ENCODE results near the gene CCN5. TPM values are rescaled to one million over a fixed set of nuclear protein-coding genes. Genes with fewer than 3 reads are reported as not detected.
A peak's percentile ranks its signal among the peaks of the same experiment; 100 is the strongest.
"Not testable (repeated sequence)": the region's sequence is repeated elsewhere in the genome, so short reads cannot be mapped to it uniquely, and the experiment has no call there.

The CCN5 gene, protein sequence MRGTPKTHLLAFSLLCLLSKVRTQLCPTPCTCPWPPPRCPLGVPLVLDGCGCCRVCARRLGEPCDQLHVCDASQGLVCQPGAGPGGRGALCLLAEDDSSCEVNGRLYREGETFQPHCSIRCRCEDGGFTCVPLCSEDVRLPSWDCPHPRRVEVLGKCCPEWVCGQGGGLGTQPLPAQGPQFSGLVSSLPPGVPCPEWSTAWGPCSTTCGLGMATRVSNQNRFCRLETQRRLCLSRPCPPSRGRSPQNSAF
- total RNA-seq (2014; rRNA removed; shearing (Covaris generic)) (24.5 and 47.3 TPM in 2 replicates), polyA plus RNA-seq (2016; fragmentation: Nextera tagmentation; extraction: Ambion mirVana) (20.8 and 23.6 TPM in 2 replicates)

- Histone ChIP-seq H3K9ac (peak within 1 kb of the TSS; percentile 48), H3K4me3 (peak within 1 kb of the TSS; percentile 30), H3K27me3 (replicated peaks; ENCODE audit: insufficient read depth) (no peaks in the 10 kb centered on the region), H3K4me2 (ENCODE audit: unreplicated experiment) (peak within 1 kb of the TSS; percentile 74), H3K4me1 (ENCODE audit: insufficient read depth) (peaks cover 40% of the 10 kb centered on the region), H3K9me2 (ENCODE audit: insufficient read depth) (no peaks in the 10 kb centered on the region), H3K27ac (peak within 1 kb of the TSS; percentile 38), H4K20me1 (ENCODE audit: insufficient read depth) (no peaks in the 10 kb centered on the region), H3K36me3 (ENCODE audit: low read depth) (no peaks in the 10 kb centered on the region), H3K9me3 (ENCODE audit: low read depth) (no peaks in the 10 kb centered on the region), H3K79me2 (ENCODE audit: insufficient read depth) (no peaks in the 10 kb centered on the region), H3F3A (ENCODE audit: insufficient read depth) (peaks cover 26% of the 10 kb centered on the region), H2AFZ (peak within 1 kb of the TSS; percentile 50; the same call in 1 of the 2 replicates)
- in situ Hi-C loops (cut with MboI) = no loop called here
- no peak for TF ChIP-seq EZH2phosphoT487 (IDR thresholded peaks at IDR 0.05; ENCODE audit: insufficient read depth, low read depth)
- no peak for TF ChIP-seq EZH2 (IDR thresholded peaks at IDR 0.05; ENCODE audit: insufficient read depth, poor library complexity, severe bottlenecking)
- DNase-seq = peak; percentile 95
- WGBS, 2 experiments (ENCODE audit: low coverage in 1 of 2, low lambda C conversion rate in 2 of 2, missing lambda C conversion rate in 2 of 2) = 14 to 15% methylated on average over 27 of the region's 28 CpGs
Observed at GRCh38 chr20:44714701-44715498, at the start of gene CCN5. Gene CCN5, plus strand, starts transcription at chr20:44715369. Its CDS starts 22 bp downstream, at chr20:44715391.

DNA sequence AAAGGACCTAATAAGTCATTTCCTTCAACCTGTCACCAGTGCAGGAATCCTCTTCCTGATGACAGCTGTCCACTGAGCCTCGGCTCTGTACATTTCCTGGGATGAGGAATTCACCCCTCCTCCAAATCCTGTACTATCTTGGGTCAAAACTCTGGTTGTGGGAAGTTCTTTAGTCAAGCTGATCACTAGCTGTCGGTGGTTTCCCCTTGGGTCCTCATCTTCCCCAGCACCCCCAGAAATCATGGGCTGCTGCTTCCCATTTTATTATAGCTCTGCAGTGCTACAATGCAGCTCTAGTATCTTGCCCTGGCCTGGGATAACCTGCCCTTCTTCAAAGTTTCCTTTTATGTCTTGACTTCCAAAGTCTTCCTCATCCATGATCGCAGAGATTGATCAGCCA is 49.1 kb upstream of the CCN5 start:
- no peak for DNase-seq
- H3K9me3 ChIP-seq (ENCODE audit: low read depth) = no peaks in the 10 kb centered on the region
- no peaks in the 10 kb centered on the region for H3K79me2 ChIP-seq (ENCODE audit: insufficient read depth)
- H3K27ac ChIP-seq = no peak overlapping the region
- no peaks in the 10 kb centered on the region for H4K20me1 ChIP-seq (ENCODE audit: insufficient read depth)
- TF ChIP-seq EZH2phosphoT487 (IDR thresholded peaks at IDR 0.05; ENCODE audit: insufficient read depth, low read depth) (no peak), EZH2 (IDR thresholded peaks at IDR 0.05; ENCODE audit: insufficient read depth, poor library complexity, severe bottlenecking) (no peak)
- no peaks in the 10 kb centered on the region for H3F3A ChIP-seq (ENCODE audit: insufficient read depth)
- 81 to 93% methylated on average over 3 of the region's 3 CpGs for WGBS, 2 experiments (ENCODE audit: low coverage in 1 of 2, low lambda C conversion rate in 2 of 2, missing lambda C conversion rate in 2 of 2)
- H3K4me3 ChIP-seq = no peak overlapping the region
- in situ Hi-C loops (cut with MboI) = no loop called here
- H3K27me3 ChIP-seq (replicated peaks; ENCODE audit: insufficient read depth) = no peaks in the 10 kb centered on the region
- H3K4me1 ChIP-seq (ENCODE audit: insufficient read depth) = peaks cover 14% of the 10 kb centered on the region
- no peak overlapping the region for H3K4me2 ChIP-seq (ENCODE audit: unreplicated experiment)
- no peaks in the 10 kb centered on the region for H3K9me2 ChIP-seq (ENCODE audit: insufficient read depth)
- H3K9ac ChIP-seq = no peak overlapping the region
- H2AFZ ChIP-seq = no peak overlapping the region
- no peaks in the 10 kb centered on the region for H3K36me3 ChIP-seq (ENCODE audit: low read depth)

DNA sequence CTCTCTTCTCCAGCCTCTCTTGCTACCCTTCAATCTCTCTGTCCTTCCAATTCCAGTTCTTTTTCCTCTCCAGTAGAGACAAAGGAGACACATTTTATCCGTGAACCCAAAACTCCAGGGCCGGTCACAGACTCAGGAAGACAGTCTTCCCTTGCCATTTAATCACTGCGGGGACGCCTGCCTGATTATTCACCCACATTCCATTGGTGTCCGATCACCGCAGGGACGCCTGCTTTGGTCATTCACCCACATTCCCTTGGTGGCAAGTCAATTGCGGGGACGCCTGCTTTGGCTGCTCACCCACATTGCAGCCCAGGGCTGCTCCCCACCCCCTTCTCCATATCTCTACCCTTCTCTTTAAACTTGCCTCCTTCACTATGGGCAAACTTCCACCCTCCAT is 44.3 kb upstream of the CCN5 start:
- H3K9me3 ChIP-seq (ENCODE audit: low read depth); H3K9me2 ChIP-seq (ENCODE audit: insufficient read depth); H3K9ac ChIP-seq; H3F3A ChIP-seq (ENCODE audit: insufficient read depth); in situ Hi-C loops (cut with MboI); H3K36me3 ChIP-seq (ENCODE audit: low read depth); H4K20me1 ChIP-seq (ENCODE audit: insufficient read depth); H3K79me2 ChIP-seq (ENCODE audit: insufficient read depth); H3K27me3 ChIP-seq (replicated peaks; ENCODE audit: insufficient read depth): not testable (repeated sequence)
- 3 to 13% methylated on average over 9 of the region's 9 CpGs for WGBS, 2 experiments (ENCODE audit: low coverage in 1 of 2, low lambda C conversion rate in 2 of 2, missing lambda C conversion rate in 2 of 2)
- 0 out of 2 replicates have a peak overlapping the region, but pooled peaks have one; percentile 4 for H2AFZ ChIP-seq
- peaks cover 19% of the 10 kb centered on the region for H3K4me1 ChIP-seq (ENCODE audit: insufficient read depth)
- DNase-seq = peak; percentile 85
- peak overlapping the region; percentile 27 for H3K4me3 ChIP-seq
- peak overlapping the region; percentile 65 for H3K4me2 ChIP-seq (ENCODE audit: unreplicated experiment)
- peak overlapping the region; percentile 23 for H3K27ac ChIP-seq

GRCh38 chr20:44671541-44671940 is 43.6 kb upstream of the CCN5 start:
- H3K9me2 ChIP-seq (ENCODE audit: insufficient read depth); in situ Hi-C loops (cut with MboI); H2AFZ ChIP-seq; H3K9me3 ChIP-seq (ENCODE audit: low read depth); H3K4me3 ChIP-seq; H3K9ac ChIP-seq; H4K20me1 ChIP-seq (ENCODE audit: insufficient read depth); H3K27ac ChIP-seq; DNase-seq; H3K36me3 ChIP-seq (ENCODE audit: low read depth); H3K79me2 ChIP-seq (ENCODE audit: insufficient read depth); H3K27me3 ChIP-seq (replicated peaks; ENCODE audit: insufficient read depth); H3F3A ChIP-seq (ENCODE audit: insufficient read depth): not testable (repeated sequence)
- H3K4me1 ChIP-seq (ENCODE audit: insufficient read depth) = peaks cover 19% of the 10 kb centered on the region
- WGBS, 2 experiments (ENCODE audit: low coverage in 1 of 2, low lambda C conversion rate in 2 of 2, missing lambda C conversion rate in 2 of 2) = 96 to 99% methylated on average over 3 to 6 of the region's 7 CpGs
- H3K4me2 ChIP-seq (ENCODE audit: unreplicated experiment) = peak overlapping the region; percentile 65

DNA sequence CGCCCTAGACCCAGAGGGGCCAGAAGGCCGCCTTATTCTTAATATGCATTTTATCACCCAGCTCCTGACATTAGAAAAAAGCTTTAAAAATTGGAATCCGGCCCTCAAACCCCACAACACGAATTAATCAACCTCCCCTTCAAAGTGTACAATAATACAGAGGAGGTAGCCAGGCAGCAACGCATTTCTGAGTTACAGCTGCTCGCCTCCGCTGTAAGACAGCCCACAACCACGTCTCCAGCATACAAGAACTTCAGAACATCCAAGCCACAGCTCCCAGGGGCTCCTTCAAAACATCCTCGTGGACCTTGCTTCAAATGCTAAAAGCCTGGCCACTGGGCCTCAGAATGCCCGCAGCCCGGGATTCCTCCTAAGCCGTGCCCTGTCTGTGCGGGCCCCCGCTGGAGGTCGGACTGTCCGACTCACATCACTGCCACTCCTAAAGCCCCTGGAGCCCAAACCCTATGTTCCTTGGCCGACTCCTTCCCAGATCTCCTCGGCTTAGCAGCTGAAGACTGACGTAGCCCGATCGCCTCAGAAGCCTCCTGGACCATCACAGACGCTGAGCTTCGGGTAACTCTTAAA is 42.8 kb upstream of the CCN5 start:
- H3K36me3 ChIP-seq (ENCODE audit: low read depth); H4K20me1 ChIP-seq (ENCODE audit: insufficient read depth); H2AFZ ChIP-seq; H3K9ac ChIP-seq; DNase-seq; H3K4me3 ChIP-seq; H3K9me3 ChIP-seq (ENCODE audit: low read depth); H3K9me2 ChIP-seq (ENCODE audit: insufficient read depth); H3K27me3 ChIP-seq (replicated peaks; ENCODE audit: insufficient read depth); in situ Hi-C loops (cut with MboI); H3K4me2 ChIP-seq (ENCODE audit: unreplicated experiment); H3K79me2 ChIP-seq (ENCODE audit: insufficient read depth); H3K27ac ChIP-seq; H3F3A ChIP-seq (ENCODE audit: insufficient read depth): not testable (repeated sequence)
- 95% methylated on average over 23 of the region's 23 CpGs for WGBS, 2 experiments (ENCODE audit: low coverage in 1 of 2, low lambda C conversion rate in 2 of 2, missing lambda C conversion rate in 2 of 2)
- H3K4me1 ChIP-seq (ENCODE audit: insufficient read depth) = peaks cover 19% of the 10 kb centered on the region
